WTC11 (cell line): Measurements from ENCODE around the gene TIMM17B. TPM values are rescaled to one million over a fixed set of nuclear protein-coding genes. Genes with fewer than 3 reads are reported as not detected.

ENCODE experiments used
- ATF1 ChIP-seq: sonication (generic); formaldehyde crosslinking; IDR thresholded peaks from 2 replicates; pipeline ENCODE4 v1.8.1; 2023; ENCODE audit warnings: mild to moderate bottlenecking, moderate library complexity, missing genetic modification reagents
- ATF2 ChIP-seq: sonication (generic); formaldehyde crosslinking; IDR thresholded peaks from 2 replicates; pipeline ENCODE4 v1.8.1; 2022; ENCODE audit warnings: low read depth, missing genetic modification reagents, borderline replicate concordance
- CREB1 ChIP-seq: sonication (generic); formaldehyde crosslinking; IDR thresholded peaks from 2 replicates; pipeline ENCODE4 v1.8.0; 2023; ENCODE audit warnings: mild to moderate bottlenecking, missing genetic modification reagents
- CREM ChIP-seq: sonication (generic); formaldehyde crosslinking; IDR thresholded peaks from 2 replicates; pipeline ENCODE4 v1.8.1; 2022; ENCODE audit warnings: mild to moderate bottlenecking, missing genetic modification reagents, moderate library complexity
- ELF4 ChIP-seq: sonication (generic); formaldehyde crosslinking; IDR thresholded peaks from 2 replicates; pipeline ENCODE4 v1.8.1; 2022; ENCODE audit warnings: low read depth, mild to moderate bottlenecking, moderate library complexity, missing genetic modification reagents
- ESRRA ChIP-seq: sonication (generic); formaldehyde crosslinking; IDR thresholded peaks from 2 replicates; pipeline ENCODE4 v1.8.1; 2022; ENCODE audit warnings: mild to moderate bottlenecking, missing genetic modification reagents, borderline replicate concordance
- JAZF1 ChIP-seq: fragments of 250-450 bp; sonication (Bioruptor Pico); IDR thresholded peaks from 2 replicates; pipeline ENCODE4 v1.9.0; 2021; ENCODE audit warnings: moderate library complexity, mild to moderate bottlenecking, inconsistent platforms
- MYBL2 ChIP-seq: sonication (generic); formaldehyde crosslinking; IDR thresholded peaks from 2 replicates; pipeline ENCODE4 v1.8.1; 2023; ENCODE audit warnings: mild to moderate bottlenecking, moderate library complexity, missing genetic modification reagents
- NFATC4 ChIP-seq: fragments of 250-450 bp; sonication (Bioruptor Pico); IDR thresholded peaks from 2 replicates; pipeline ENCODE4 v1.9.0; 2021; ENCODE audit warnings: mild to moderate bottlenecking
- NFE2L1 ChIP-seq: sonication (generic); formaldehyde crosslinking; IDR thresholded peaks from 2 replicates; pipeline ENCODE4 v1.8.1; 2023; ENCODE audit warnings: missing genetic modification reagents
- TP53 ChIP-seq: sonication (generic); formaldehyde crosslinking; IDR thresholded peaks from 2 replicates; pipeline ENCODE4 v1.8.1; 2023; ENCODE audit warnings: mild to moderate bottlenecking, missing genetic modification reagents
- ZNF138 ChIP-seq: sonication (generic); formaldehyde crosslinking; conservative IDR thresholded peaks from 2 replicates; pipeline ENCODE4 v1.8.1; 2022; ENCODE audit warnings: mild to moderate bottlenecking, moderate library complexity, missing genetic modification reagents
- ZNF232 ChIP-seq: sonication (generic); formaldehyde crosslinking; IDR thresholded peaks from 2 replicates; pipeline ENCODE4 v1.8.0; 2022; ENCODE audit warnings: mild to moderate bottlenecking, missing genetic modification reagents
- ZNF416 ChIP-seq: fragments of 250-450 bp; sonication (Bioruptor Pico); IDR thresholded peaks from 2 replicates; pipeline ENCODE4 v1.9.0; 2021; ENCODE audit warnings: mild to moderate bottlenecking, inconsistent platforms
- ZNF425 ChIP-seq: fragments of 250-450 bp; sonication (Bioruptor Pico); conservative IDR thresholded peaks from 2 replicates; pipeline ENCODE4 v1.9.0; 2021; ENCODE audit warnings: mild to moderate bottlenecking
- total RNA-seq: library from RNA; stranded (reverse); gene quantifications from 3 replicates; pipeline ENCODE4 v1.2.3, GENCODE V29; 2021
- TF ChIP-seq, protein P1 (sequence below): sonication (generic); formaldehyde crosslinking; IDR thresholded peaks from 2 replicates; pipeline ENCODE4 v1.8.1; 2023; ENCODE audit warnings: mild to moderate bottlenecking, missing genetic modification reagents, borderline replicate concordance
- TF ChIP-seq, protein P2 (sequence below): sonication (generic); formaldehyde crosslinking; IDR thresholded peaks from 2 replicates; pipeline ENCODE4 v1.8.1; 2022; ENCODE audit warnings: mild to moderate bottlenecking, moderate library complexity, missing genetic modification reagents
- TF ChIP-seq, protein P3 (sequence below): fragments of 250-450 bp; sonication (Bioruptor Pico); IDR thresholded peaks from 2 replicates; pipeline ENCODE4 v1.9.0; 2021; ENCODE audit warnings: mild to moderate bottlenecking
- TF ChIP-seq, protein P4 (sequence below): sonication (generic); formaldehyde crosslinking; IDR thresholded peaks from 2 replicates; pipeline ENCODE4 v1.8.0; 2022; ENCODE audit warnings: missing genetic modification reagents
- TF ChIP-seq, protein P5 (sequence below): sonication (generic); formaldehyde crosslinking; IDR thresholded peaks from 2 replicates; pipeline ENCODE4 v1.8.0; 2023; ENCODE audit warnings: mild to moderate bottlenecking, missing genetic modification reagents
- TF ChIP-seq, protein P6 (sequence below): fragments of 250-450 bp; sonication (Bioruptor Pico); IDR thresholded peaks from 2 replicates; pipeline ENCODE4 v1.8.0; 2021; ENCODE audit warnings: mild to moderate bottlenecking

The TIMM17B gene
- total RNA-seq, 1 experiment from 2014 or later = 99.6 TPM

- TF ChIP-seq, protein P1, sequence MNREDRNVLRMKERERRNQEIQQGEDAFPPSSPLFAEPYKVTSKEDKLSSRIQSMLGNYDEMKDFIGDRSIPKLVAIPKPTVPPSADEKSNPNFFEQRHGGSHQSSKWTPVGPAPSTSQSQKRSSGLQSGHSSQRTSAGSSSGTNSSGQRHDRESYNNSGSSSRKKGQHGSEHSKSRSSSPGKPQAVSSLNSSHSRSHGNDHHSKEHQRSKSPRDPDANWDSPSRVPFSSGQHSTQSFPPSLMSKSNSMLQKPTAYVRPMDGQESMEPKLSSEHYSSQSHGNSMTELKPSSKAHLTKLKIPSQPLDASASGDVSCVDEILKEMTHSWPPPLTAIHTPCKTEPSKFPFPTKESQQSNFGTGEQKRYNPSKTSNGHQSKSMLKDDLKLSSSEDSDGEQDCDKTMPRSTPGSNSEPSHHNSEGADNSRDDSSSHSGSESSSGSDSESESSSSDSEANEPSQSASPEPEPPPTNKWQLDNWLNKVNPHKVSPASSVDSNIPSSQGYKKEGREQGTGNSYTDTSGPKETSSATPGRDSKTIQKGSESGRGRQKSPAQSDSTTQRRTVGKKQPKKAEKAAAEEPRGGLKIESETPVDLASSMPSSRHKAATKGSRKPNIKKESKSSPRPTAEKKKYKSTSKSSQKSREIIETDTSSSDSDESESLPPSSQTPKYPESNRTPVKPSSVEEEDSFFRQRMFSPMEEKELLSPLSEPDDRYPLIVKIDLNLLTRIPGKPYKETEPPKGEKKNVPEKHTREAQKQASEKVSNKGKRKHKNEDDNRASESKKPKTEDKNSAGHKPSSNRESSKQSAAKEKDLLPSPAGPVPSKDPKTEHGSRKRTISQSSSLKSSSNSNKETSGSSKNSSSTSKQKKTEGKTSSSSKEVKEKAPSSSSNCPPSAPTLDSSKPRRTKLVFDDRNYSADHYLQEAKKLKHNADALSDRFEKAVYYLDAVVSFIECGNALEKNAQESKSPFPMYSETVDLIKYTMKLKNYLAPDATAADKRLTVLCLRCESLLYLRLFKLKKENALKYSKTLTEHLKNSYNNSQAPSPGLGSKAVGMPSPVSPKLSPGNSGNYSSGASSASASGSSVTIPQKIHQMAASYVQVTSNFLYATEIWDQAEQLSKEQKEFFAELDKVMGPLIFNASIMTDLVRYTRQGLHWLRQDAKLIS = 0 out of 2 replicates have a peak, but pooled peaks have one; percentile 32
- TF ChIP-seq, protein P2, sequence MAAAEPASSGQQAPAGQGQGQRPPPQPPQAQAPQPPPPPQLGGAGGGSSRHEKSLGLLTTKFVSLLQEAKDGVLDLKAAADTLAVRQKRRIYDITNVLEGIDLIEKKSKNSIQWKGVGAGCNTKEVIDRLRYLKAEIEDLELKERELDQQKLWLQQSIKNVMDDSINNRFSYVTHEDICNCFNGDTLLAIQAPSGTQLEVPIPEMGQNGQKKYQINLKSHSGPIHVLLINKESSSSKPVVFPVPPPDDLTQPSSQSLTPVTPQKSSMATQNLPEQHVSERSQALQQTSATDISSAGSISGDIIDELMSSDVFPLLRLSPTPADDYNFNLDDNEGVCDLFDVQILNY (CRISPR knock-in tag) = 0 out of 2 replicates have a peak, but pooled peaks have one; percentile 33
- TF ChIP-seq, protein P3, sequence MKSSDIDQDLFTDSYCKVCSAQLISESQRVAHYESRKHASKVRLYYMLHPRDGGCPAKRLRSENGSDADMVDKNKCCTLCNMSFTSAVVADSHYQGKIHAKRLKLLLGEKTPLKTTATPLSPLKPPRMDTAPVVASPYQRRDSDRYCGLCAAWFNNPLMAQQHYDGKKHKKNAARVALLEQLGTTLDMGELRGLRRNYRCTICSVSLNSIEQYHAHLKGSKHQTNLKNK = peak; percentile 67
- TF ChIP-seq ESRRA (CRISPR knock-in tag) (0 out of 2 replicates have a peak, but pooled peaks have one; percentile 17), ATF1 (CRISPR knock-in tag) (0 out of 2 replicates have a peak, but pooled peaks have one; percentile 9), JAZF1 (CRISPR knock-in tag) (no peak), ELF4 (CRISPR knock-in tag) (no peak), CREM (peak; percentile 87), ATF2 (CRISPR knock-in tag) (no peak), MYBL2 (CRISPR knock-in tag) (0 out of 2 replicates have a peak, but pooled peaks have one; percentile 48), ZNF232 (CRISPR knock-in tag) (0 out of 2 replicates have a peak, but pooled peaks have one; percentile 13), NFE2L1 (CRISPR knock-in tag) (no peak), ZNF425 (peak; percentile 54; the same call in 1 of the 2 replicates), CREB1 (0 out of 2 replicates have a peak, but pooled peaks have one; percentile 13), TP53 (CRISPR knock-in tag) (no peak), NFATC4 (CRISPR knock-in tag) (peak; percentile 76; the same call in 1 of the 2 replicates), ZNF416 (CRISPR knock-in tag) (peak; percentile 92), ZNF138 (CRISPR knock-in tag) (no peak)
- TF ChIP-seq, protein P4, sequence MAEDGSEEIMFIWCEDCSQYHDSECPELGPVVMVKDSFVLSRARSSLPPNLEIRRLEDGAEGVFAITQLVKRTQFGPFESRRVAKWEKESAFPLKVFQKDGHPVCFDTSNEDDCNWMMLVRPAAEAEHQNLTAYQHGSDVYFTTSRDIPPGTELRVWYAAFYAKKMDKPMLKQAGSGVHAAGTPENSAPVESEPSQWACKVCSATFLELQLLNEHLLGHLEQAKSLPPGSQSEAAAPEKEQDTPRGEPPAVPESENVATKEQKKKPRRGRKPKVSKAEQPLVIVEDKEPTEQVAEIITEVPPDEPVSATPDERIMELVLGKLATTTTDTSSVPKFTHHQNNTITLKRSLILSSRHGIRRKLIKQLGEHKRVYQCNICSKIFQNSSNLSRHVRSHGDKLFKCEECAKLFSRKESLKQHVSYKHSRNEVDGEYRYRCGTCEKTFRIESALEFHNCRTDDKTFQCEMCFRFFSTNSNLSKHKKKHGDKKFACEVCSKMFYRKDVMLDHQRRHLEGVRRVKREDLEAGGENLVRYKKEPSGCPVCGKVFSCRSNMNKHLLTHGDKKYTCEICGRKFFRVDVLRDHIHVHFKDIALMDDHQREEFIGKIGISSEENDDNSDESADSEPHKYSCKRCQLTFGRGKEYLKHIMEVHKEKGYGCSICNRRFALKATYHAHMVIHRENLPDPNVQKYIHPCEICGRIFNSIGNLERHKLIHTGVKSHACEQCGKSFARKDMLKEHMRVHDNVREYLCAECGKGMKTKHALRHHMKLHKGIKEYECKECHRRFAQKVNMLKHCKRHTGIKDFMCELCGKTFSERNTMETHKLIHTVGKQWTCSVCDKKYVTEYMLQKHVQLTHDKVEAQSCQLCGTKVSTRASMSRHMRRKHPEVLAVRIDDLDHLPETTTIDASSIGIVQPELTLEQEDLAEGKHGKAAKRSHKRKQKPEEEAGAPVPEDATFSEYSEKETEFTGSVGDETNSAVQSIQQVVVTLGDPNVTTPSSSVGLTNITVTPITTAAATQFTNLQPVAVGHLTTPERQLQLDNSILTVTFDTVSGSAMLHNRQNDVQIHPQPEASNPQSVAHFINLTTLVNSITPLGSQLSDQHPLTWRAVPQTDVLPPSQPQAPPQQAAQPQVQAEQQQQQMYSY (CRISPR knock-in tag) = no peak
- TF ChIP-seq, protein P5, sequence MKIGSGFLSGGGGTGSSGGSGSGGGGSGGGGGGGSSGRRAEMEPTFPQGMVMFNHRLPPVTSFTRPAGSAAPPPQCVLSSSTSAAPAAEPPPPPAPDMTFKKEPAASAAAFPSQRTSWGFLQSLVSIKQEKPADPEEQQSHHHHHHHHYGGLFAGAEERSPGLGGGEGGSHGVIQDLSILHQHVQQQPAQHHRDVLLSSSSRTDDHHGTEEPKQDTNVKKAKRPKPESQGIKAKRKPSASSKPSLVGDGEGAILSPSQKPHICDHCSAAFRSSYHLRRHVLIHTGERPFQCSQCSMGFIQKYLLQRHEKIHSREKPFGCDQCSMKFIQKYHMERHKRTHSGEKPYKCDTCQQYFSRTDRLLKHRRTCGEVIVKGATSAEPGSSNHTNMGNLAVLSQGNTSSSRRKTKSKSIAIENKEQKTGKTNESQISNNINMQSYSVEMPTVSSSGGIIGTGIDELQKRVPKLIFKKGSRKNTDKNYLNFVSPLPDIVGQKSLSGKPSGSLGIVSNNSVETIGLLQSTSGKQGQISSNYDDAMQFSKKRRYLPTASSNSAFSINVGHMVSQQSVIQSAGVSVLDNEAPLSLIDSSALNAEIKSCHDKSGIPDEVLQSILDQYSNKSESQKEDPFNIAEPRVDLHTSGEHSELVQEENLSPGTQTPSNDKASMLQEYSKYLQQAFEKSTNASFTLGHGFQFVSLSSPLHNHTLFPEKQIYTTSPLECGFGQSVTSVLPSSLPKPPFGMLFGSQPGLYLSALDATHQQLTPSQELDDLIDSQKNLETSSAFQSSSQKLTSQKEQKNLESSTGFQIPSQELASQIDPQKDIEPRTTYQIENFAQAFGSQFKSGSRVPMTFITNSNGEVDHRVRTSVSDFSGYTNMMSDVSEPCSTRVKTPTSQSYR (CRISPR knock-in tag) = no peak
- TF ChIP-seq, protein P6, sequence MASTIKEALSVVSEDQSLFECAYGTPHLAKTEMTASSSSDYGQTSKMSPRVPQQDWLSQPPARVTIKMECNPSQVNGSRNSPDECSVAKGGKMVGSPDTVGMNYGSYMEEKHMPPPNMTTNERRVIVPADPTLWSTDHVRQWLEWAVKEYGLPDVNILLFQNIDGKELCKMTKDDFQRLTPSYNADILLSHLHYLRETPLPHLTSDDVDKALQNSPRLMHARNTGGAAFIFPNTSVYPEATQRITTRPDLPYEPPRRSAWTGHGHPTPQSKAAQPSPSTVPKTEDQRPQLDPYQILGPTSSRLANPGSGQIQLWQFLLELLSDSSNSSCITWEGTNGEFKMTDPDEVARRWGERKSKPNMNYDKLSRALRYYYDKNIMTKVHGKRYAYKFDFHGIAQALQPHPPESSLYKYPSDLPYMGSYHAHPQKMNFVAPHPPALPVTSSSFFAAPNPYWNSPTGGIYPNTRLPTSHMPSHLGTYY = 0 out of 2 replicates have a peak, but pooled peaks have one; percentile 57
These were observed 14.0 kb upstream of the TIMM17B start, which contains the start of gene SLC35A2 (continued) for GRCh38 chrX:48911412-48912182.
